Ascending aorta (tissue), 2 donors: Measurements from ENCODE around the gene PCED1B. TPM values are rescaled to one million over a fixed set of nuclear protein-coding genes. Genes with fewer than 3 reads are reported as not detected.
"Not testable (repeated sequence)": the region's sequence is repeated elsewhere in the genome, so short reads cannot be mapped to it uniquely, and the experiment has no call there.

ENCODE experiments used
- DNase-seq, 2 donors: peaks; one replicate each; pipeline ENCODE4 v3.0.0-alpha.2; 2019; ENCODE audit warnings: low spot score in 2 of 2
- H3K27ac ChIP-seq, 2 donors: fragments of 200-600 bp; sonication (generic); one replicate each; pipeline ENCODE4 v1.5.1; 2016 to 2017; ENCODE audit warnings: mild to moderate bottlenecking in 1 of 2
- H3K27me3 ChIP-seq: fragments of 200-600 bp; sonication (generic); one replicate; pipeline ENCODE4 v1.5.1; 2017
- H3K36me3 ChIP-seq, 2 donors: fragments of 200-600 bp; sonication (generic); one replicate each; pipeline ENCODE4 v1.5.1; 2016
- H3K4me1 ChIP-seq, 2 donors: fragments of 200-600 bp; sonication (generic); one replicate each; pipeline ENCODE4 v1.5.1; 2016 to 2017; ENCODE audit warnings: mild to moderate bottlenecking in 1 of 2
- H3K4me3 ChIP-seq, 2 donors: fragments of 200-600 bp; sonication (generic); one replicate each; pipeline ENCODE4 v1.5.1; 2016 to 2017; ENCODE audit warnings: mild to moderate bottlenecking in 1 of 2
- H3K9me3 ChIP-seq, 2 donors: fragments of 200-600 bp; sonication (generic); one replicate each; pipeline ENCODE4 v1.5.1; 2016
- intact Hi-C: fragments of 100-400 bp; cut with DNase I; formaldehyde crosslinking; loops from one replicate; pipeline ENCODE4 v1.15.1; 2023
- total RNA-seq: library from RNA; depleted of rRNA; stranded (reverse); fragments of >200 nt; gene quantifications from one replicate; pipeline ENCODE4 v1.1.0, GENCODE V29; 2016
- TF ChIP-seq, protein P1 (sequence below), 3 experiments: fragments of 200-600 bp in 2 of 3; fragments of 450-650 bp in 1 of 3; sonication (generic) in 2 of 3; IDR thresholded peaks; one replicate each; pipeline ENCODE4 v1.5.1; 2016 to 2019; ENCODE audit warnings: antibody characterized with exemption in 3 of 3, mild to moderate bottlenecking in 1 of 3, moderate library complexity in 1 of 3

The PCED1B gene
- total RNA-seq, 1 donor from 2014 or later, result 1.5 TPM

- TF ChIP-seq, protein P1, sequence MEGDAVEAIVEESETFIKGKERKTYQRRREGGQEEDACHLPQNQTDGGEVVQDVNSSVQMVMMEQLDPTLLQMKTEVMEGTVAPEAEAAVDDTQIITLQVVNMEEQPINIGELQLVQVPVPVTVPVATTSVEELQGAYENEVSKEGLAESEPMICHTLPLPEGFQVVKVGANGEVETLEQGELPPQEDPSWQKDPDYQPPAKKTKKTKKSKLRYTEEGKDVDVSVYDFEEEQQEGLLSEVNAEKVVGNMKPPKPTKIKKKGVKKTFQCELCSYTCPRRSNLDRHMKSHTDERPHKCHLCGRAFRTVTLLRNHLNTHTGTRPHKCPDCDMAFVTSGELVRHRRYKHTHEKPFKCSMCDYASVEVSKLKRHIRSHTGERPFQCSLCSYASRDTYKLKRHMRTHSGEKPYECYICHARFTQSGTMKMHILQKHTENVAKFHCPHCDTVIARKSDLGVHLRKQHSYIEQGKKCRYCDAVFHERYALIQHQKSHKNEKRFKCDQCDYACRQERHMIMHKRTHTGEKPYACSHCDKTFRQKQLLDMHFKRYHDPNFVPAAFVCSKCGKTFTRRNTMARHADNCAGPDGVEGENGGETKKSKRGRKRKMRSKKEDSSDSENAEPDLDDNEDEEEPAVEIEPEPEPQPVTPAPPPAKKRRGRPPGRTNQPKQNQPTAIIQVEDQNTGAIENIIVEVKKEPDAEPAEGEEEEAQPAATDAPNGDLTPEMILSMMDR (IDR thresholded peaks at IDR 0.05), result no peak
- Histone ChIP-seq H3K4me3 (no peak overlapping the region), H3K27ac (no peak overlapping the region)
These were observed 38.1 kb upstream of the PCED1B start for GRCh38 chr12:47041327-47041726.

GRCh38 chr12:47048541-47048940 lies 30.9 kb upstream of the PCED1B start:
- TF ChIP-seq, protein P1 (IDR thresholded peaks at IDR 0.05), result no peak
- intact Hi-C loops, result no loop called here
- Histone ChIP-seq H3K27me3 (no peaks in the 10 kb centered on the region), H3K4me1 (no peaks in the 10 kb centered on the region), H3K36me3 (no peaks in the 10 kb centered on the region), H3K9me3 (peaks cover 0 to 12% of the 10 kb centered on the region in 2 donors), H3K27ac (no peak overlapping the region), H3K4me3 (no peak overlapping the region)
- DNase-seq, result no peak

More at GRCh38 chr12:47041327-47041726, 38.1 kb upstream of the PCED1B start:
- peaks cover 0 to 6% of the 10 kb centered on the region in 2 donors for H3K9me3 ChIP-seq
- no peaks in the 10 kb centered on the region for H3K36me3 ChIP-seq
- no peak for DNase-seq
- H3K27me3 ChIP-seq, result no peaks in the 10 kb centered on the region
- peaks cover 0 to 5% of the 10 kb centered on the region in 2 donors for H3K4me1 ChIP-seq
- intact Hi-C loops, result no loop called here

- H3K27me3 ChIP-seq, DNase-seq, intact Hi-C loops, H3K4me3 ChIP-seq, H3K27ac ChIP-seq, H3K4me1 ChIP-seq, H3K36me3 ChIP-seq: not testable (repeated sequence)
- H3K9me3 ChIP-seq, result peaks cover 0 to 12% of the 10 kb centered on the region in 2 donors
These were observed 28.1 kb upstream of the PCED1B start for GRCh38 chr12:47051291-47051690.

DNA sequence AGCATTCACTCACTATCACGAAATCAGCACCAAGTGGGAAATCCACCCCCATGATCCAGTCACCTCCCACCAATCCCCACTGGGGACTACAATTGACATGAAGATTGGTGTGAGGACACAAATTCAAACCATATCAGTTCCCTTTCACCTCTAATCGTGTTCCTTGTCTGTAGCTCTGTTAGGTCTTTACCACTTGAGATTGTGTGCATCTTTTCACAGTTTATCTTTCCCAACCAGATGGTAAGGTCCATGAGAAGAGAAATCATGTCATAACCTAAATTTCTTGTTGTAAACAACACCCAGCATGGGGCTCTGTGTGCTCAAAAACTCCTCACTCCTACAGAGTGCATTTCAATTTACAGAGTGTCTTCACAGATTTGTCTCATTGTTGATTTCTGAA lies 27.1 kb upstream of the PCED1B start:
- H3K27ac ChIP-seq, result no peak overlapping the region
- peaks cover 0 to 16% of the 10 kb centered on the region in 2 donors for H3K9me3 ChIP-seq
- DNase-seq, result no peak
- TF ChIP-seq, protein P1 (IDR thresholded peaks at IDR 0.05), result no peak
- no peaks in the 10 kb centered on the region for H3K36me3 ChIP-seq
- H3K27me3 ChIP-seq, result no peaks in the 10 kb centered on the region
- no peak overlapping the region for H3K4me3 ChIP-seq
- no peaks in the 10 kb centered on the region for H3K4me1 ChIP-seq
- intact Hi-C loops, result no loop called here

GRCh38 chr12:47053961-47054360 lies 25.5 kb upstream of the PCED1B start:
- no peak overlapping the region for H3K27ac ChIP-seq
- intact Hi-C loops, result no loop called here

GRCh38 chr12:47054659-47055058 lies 24.8 kb upstream of the PCED1B start:
- no peak for DNase-seq
- intact Hi-C loops, result no loop called here
- Histone ChIP-seq H3K27ac (no peak overlapping the region), H3K4me1 (no peaks in the 10 kb centered on the region), H3K4me3 (no peak overlapping the region), H3K36me3 (no peaks in the 10 kb centered on the region), H3K27me3 (no peaks in the 10 kb centered on the region), H3K9me3 (peaks cover 0 to 16% of the 10 kb centered on the region in 2 donors)
- TF ChIP-seq, protein P1 (IDR thresholded peaks at IDR 0.05), result no peak

More at GRCh38 chr12:47053961-47054360, 25.5 kb upstream of the PCED1B start:
- H3K4me3 ChIP-seq, result no peak overlapping the region
- no peaks in the 10 kb centered on the region for H3K4me1 ChIP-seq
- H3K9me3 ChIP-seq, result peaks cover 0 to 16% of the 10 kb centered on the region in 2 donors
- TF ChIP-seq, protein P1 (IDR thresholded peaks at IDR 0.05), result no peak
- no peak for DNase-seq
- no peaks in the 10 kb centered on the region for H3K36me3 ChIP-seq
- no peaks in the 10 kb centered on the region for H3K27me3 ChIP-seq

DNA sequence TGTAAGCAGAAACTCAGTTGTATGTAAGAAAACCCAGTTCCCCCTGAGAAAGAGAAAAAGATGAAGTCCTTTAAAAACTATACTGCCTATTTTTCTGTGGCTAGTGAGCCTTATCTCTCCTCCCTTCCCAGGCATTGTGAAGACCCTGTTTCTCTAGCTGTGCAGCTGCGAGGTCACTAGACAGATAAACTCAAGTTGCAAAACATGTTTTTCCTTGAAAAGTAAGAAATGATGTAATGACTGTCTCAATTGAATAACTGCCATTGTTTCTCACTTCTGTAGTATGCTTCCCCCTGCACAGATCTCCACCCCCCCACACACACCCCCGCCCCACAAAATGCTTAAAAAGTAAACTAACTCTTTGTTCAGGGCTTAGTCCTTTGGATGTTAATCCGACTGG lies 23.6 kb upstream of the PCED1B start:
- DNase-seq, H3K9me3 ChIP-seq, H3K27me3 ChIP-seq, H3K36me3 ChIP-seq, intact Hi-C loops, H3K4me1 ChIP-seq, H3K4me3 ChIP-seq, H3K27ac ChIP-seq: not testable (repeated sequence)

GRCh38 chr12:47056944-47057343 lies 22.5 kb upstream of the PCED1B start:
- H3K9me3 ChIP-seq, DNase-seq, H3K27me3 ChIP-seq, H3K4me1 ChIP-seq, intact Hi-C loops, H3K27ac ChIP-seq, H3K4me3 ChIP-seq, H3K36me3 ChIP-seq: not testable (repeated sequence)

GRCh38 chr12:47058640-47059039 lies 20.8 kb upstream of the PCED1B start:
- H3K36me3 ChIP-seq, H3K27me3 ChIP-seq, DNase-seq, H3K9me3 ChIP-seq, H3K4me1 ChIP-seq, H3K4me3 ChIP-seq, H3K27ac ChIP-seq, intact Hi-C loops: not testable (repeated sequence)
